NCI-H2107 treated with DMSO at 0.1 percent for 48 hours (cell line): ENCODE results near the gene HEATR9.
"Not testable (repeated sequence)": the region's sequence is repeated elsewhere in the genome, so short reads cannot be mapped to it uniquely, and the experiment has no call there.

Source experiments
- DNase-seq: peaks from one replicate; lab custom pipeline; 2025; ENCODE audit not compliant: unreplicated experiment; lab: John Stamatoyannopoulos, UW

HEATR9 gene

GRCh38 chr17:35868737-35869136, at the start of gene HEATR9:
Gene HEATR9 (minus strand): TSS chr17:35868891. CDS start chr17:35868742, 149 bp downstream.
- DNase-seq = no peak

DNA sequence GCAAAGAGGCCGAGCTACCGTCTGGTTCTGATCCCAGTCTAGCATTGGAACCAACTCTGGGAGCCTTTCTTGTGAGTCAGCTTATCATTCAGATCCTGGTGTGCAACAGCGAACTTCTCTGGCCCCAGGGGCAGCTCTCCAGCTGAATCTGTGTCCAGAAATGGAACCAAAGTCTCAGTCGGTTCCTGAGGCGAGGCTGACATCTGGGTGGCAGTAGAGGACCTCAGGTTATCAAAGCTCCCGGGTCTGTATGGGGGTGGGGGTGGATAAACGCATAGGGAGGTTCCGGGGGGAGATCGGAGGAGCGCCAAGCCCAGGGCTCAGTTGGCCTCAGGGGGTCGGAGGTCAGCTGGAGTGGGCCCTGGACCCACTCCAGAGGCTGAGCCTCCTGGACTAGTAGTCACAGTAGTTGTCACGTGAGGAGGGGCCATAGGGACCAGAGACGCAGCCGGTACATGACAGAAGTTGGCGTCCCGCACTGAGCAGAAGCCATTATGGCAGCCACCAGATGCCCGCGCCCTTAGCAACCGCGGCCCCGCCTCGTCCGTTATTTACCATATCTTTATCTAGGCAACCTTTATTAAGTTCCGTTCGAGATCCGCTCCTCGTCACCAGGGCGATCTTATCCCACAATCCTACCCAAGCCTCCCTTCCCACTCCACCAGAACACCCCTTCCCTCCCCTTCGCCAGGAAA, 49.0 kb upstream of the HEATR9 start:
- DNase-seq = no peak

DNA sequence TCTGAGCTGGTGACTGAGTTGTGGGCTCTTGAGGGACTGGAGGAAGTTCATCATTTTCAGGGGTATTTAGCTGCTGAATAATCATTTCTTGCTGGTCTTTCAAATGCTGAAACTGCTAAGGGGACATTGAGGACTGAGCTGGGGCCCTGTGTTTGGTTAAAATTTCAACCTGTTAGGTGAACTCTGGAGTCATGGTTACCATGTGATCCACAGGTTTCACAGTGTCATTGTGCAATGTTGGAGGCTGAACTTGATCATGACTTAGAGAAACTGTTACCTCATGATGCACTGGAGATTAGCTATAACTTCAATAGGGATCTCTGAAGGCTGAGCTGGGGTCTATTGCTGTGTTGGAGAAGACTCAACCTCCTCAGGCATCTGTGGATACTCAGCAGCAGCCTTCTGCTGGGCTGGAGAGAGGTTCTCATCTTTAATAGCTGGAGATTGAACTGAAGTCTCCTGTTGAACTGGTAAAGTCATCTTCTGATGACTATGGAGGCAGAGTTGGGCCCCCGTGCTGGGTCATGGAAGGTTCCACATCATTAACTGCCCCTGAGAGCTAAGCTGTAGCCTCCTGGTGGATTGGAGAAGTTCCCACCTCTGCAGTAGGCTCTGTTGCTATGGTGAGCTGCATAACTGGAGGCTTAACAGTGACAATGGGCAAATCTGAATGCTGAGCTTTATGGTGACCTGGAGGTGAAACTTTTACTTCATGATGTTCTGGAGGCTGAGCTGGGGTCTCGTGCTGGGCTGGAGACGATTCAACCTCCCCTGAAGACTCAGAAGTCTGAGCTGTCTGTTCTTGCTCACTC, 46.7 kb upstream of the HEATR9 start:
- no peak for DNase-seq

GRCh38 chr17:35914354-35914753, 45.7 kb upstream of the HEATR9 start:
- DNase-seq = no peak

DNA sequence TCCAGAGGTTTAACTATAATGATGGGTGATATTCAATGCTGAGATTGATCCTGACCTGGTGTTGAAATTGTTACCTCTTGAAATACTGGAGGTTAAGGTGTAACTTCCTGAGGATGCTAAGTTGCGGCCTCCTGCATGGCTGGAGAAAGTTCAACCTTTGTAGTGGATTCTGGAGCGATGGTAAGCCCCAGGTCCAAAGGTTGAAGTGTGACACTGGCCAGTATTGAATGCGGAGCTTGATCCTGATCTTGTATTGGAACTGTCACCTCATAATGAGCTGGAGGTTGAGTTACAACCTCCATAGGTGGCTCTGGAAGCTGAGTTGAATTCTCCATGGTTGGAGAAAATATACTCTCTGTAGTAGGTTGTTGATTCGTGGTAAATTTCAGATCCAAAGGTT, 44.9 kb upstream of the HEATR9 start:
- no peak for DNase-seq

DNA sequence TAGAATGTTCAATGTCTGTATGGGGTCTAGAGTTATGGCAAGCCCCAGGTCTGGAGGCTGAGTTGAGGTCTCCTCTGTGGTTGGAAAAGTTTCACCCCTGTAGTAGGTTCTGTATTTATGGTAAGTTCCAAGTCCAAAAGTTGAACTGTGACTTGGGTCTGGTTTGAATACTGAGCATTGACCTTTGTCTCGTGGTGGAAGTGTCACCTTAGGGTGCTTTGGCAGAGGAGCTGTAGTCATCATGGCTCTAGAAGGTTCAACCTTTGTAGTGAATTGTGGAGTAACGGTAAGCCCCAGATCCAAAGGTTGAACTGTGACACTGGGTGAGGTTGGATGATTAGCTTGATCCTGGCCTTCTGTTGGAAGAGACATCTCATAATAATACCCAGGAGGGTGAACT, 44.3 kb upstream of the HEATR9 start:
- no peak for DNase-seq

DNA sequence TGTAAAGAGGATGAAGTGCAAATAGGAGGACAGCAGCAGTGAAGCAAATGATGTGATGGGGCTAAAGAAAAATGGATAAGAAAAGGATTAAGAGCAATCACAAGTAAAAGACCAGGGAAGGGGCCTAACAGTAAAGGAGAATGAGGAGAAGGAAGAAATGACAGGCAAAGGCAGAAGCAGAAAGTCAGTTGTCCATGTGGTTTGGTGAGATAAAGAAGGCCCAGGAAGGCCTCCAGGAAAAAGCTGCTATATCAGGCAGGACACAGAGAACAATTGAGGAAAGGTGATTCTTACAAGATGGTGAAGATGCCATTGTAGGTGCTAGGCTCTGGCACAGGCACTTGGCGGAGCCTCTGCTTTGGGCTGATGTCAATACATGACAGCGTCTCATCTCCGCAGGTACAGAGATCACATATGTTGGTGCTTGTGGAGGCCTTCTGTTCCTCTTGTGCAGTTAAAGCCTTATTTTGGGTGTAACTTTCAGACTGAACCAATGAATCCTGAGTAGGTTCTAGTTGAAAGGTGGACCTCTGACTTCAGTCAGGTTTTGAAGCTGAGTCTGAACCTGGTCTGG, 43.7 kb upstream of the HEATR9 start:
- DNase-seq = no peak

DNA sequence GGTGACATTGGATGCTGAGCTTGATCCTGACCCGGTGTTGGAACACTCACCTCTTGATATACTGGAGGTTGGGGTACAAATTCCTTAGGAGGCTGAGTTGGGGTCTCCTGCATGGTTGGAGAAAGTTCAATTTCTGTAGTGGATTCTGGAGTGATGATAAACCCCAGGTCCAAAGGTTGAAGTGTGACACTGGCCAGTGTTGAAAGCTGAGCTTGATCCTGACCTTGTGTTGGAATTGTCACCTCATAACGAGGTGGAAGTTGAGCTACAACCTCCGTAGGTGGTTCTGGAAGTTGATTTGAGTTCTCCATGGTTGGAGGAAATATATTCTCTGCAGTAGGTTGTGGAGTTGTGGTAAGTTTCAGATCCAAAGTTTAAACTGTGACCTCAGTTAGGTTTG, 40.7 kb upstream of the HEATR9 start:
- DNase-seq = no peak

DNA sequence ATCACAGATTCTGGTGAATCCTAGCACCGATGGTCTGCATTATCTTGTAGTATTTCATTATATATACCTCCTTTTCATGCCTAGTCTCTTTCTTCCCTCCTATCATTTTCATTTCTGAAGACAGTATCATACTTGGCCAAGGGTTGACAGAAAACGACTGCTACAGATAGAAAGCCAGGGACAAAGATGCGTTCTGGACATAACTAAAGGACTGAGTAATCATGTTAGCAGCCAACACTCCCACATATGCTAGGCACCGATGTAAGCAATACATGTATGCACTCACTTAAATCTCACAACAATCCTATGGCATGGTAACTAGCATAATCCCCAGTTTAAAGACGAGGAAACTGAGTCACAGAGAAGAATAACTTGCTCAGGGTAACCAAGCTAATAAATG, 39.0 kb upstream of the HEATR9 start:
- no peak for DNase-seq

GRCh38 chr17:35906926-35907637, 38.4 kb upstream of the HEATR9 start:
- no peak for DNase-seq

DNA sequence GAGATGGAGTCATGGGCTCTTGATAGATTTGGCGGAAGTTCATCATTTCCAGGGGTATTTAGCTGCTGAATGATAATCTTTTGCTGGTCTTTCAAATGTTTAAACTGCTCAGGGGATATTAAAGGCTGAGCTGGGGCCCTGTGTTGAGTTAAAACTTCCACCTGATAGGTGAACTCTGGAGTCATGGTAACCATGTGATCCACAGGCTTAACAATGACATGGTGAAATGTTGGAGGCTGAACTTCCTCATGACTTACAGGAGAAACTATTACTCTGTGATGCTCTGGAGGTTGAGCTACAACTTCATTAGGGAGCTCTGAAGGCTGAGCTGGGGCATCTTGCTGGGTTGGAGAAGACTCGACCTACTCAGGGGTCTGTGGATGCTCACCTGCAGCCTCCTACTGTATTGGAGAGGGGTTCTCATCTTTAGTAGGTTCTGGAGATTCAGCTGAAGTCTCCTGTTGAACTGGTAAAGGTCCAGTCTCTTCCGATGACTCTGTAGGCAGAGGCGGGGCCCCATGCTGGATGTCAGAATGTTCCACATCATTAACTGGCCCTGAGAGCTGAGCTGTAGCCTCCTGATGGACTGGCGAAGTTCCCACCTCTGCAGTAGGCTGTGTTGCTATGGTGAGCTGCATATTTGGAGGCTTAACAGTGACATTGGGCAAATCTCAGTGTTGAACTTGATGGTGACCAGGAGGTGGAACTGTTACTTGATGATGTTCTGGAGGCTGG, 37.7 kb upstream of the HEATR9 start:
- DNase-seq = no peak

- DNase-seq = no peak
These were observed 34.8 kb upstream of the HEATR9 start for GRCh38 chr17:35903451-35903850.

GRCh38 chr17:35901631-35902175, 33.0 kb upstream of the HEATR9 start:
- no peak for DNase-seq

DNA sequence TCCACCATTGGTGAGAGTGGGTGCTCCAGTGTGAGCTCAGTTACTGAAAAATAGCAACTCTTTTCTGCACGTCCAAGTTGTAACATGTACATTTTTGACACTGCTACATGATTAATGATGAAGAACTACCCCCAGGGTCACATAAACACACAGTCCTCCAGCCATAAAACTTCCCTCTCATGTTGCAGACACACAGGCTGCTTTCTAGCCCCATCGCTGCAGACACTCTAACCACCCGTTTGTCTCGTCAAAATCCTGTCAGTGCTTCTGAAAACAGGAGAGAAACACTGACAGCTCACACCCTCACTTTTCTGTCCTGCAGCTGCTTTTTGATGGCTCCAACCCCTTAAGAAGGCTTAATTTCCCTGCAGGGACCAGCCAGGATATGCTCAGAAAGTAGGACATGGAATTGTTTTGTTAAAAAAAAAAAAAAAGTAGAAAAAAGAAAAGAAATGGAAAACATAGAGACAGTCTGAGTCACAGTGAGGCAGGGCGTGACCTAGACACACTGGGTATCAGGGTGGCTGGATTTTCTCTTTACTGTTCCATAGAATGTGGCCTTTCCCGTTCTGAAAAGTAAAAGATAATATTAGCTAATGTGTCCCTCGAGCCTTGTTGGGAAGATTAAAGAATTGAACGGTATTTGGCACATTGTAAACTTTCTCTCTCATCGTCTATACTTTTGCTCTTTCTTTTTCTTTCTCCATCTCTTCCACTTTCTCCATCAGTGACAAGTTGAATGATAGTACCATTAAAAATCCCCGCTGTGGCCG, 32.2 kb upstream of the HEATR9 start:
- no peak for DNase-seq

GRCh38 chr17:35900280-35900679, 31.6 kb upstream of the HEATR9 start:
- no peak for DNase-seq

- peak; percentile 40 for DNase-seq
These were observed 29.8 kb upstream of the HEATR9 start for GRCh38 chr17:35898283-35899070.

- not testable (repeated sequence) for DNase-seq
These were observed 29.1 kb upstream of the HEATR9 start for GRCh38 chr17:35897772-35898171.

- DNase-seq = peak; percentile 27
These were observed 27.2 kb upstream of the HEATR9 start for GRCh38 chr17:35895636-35896587.
